ENCODE measurements around the gene HDAC11. TPM values are rescaled to one million over a fixed set of nuclear protein-coding genes. Genes with fewer than 3 reads are reported as not detected.

HDAC11 gene
- total RNA-seq, 1 donor from 2014 or later = 11.9 TPM

- no peaks in the 10 kb centered on the region for H3K27me3 Mint-ChIP-seq (ENCODE audit: unreplicated experiment)
- peaks cover 13% of the 10 kb centered on the region for H3K36me3 Mint-ChIP-seq (ENCODE audit: unreplicated experiment)
- no peaks in the 10 kb centered on the region for H3K9me3 Mint-ChIP-seq (ENCODE audit: unreplicated experiment)
- no peak for TF ChIP-seq CTCF (IDR thresholded peaks at IDR 0.05)
- peaks cover 13% of the 10 kb centered on the region for H3K4me1 Mint-ChIP-seq (ENCODE audit: unreplicated experiment)
- H3K27ac Mint-ChIP-seq (ENCODE audit: unreplicated experiment) = no peak overlapping the region
- no peak for DNase-seq (ENCODE audit: extremely low spot score, unreplicated experiment)
- H3K4me3 Mint-ChIP-seq (ENCODE audit: unreplicated experiment) = no peak overlapping the region
Measured at GRCh38 chr3:13492048-13492447, 11.9 kb downstream of the HDAC11 start.

GRCh38 chr3:13492976-13493866 is 13.1 kb downstream of the HDAC11 start:
- Mint-ChIP-seq H3K36me3 (ENCODE audit: unreplicated experiment) (peaks cover 13% of the 10 kb centered on the region), H3K27me3 (ENCODE audit: unreplicated experiment) (no peaks in the 10 kb centered on the region), H3K4me3 (ENCODE audit: unreplicated experiment) (no peak overlapping the region), H3K9me3 (ENCODE audit: unreplicated experiment) (no peaks in the 10 kb centered on the region), H3K4me1 (ENCODE audit: unreplicated experiment) (peaks cover 24% of the 10 kb centered on the region), H3K27ac (ENCODE audit: unreplicated experiment) (no peak overlapping the region)
- no peak for DNase-seq (ENCODE audit: extremely low spot score, unreplicated experiment)
- no peak for TF ChIP-seq CTCF (IDR thresholded peaks at IDR 0.05)

GRCh38 chr3:13493867-13494441 is 13.8 kb downstream of the HDAC11 start:
- no peaks in the 10 kb centered on the region for H3K27me3 Mint-ChIP-seq (ENCODE audit: unreplicated experiment)
- DNase-seq (ENCODE audit: extremely low spot score, unreplicated experiment) = no peak
- no peak for TF ChIP-seq CTCF (IDR thresholded peaks at IDR 0.05)
- no peak overlapping the region for H3K27ac Mint-ChIP-seq (ENCODE audit: unreplicated experiment)
- no peaks in the 10 kb centered on the region for H3K9me3 Mint-ChIP-seq (ENCODE audit: unreplicated experiment)
- peaks cover 25% of the 10 kb centered on the region for H3K4me1 Mint-ChIP-seq (ENCODE audit: unreplicated experiment)
- no peak overlapping the region for H3K4me3 Mint-ChIP-seq (ENCODE audit: unreplicated experiment)
- H3K36me3 Mint-ChIP-seq (ENCODE audit: unreplicated experiment) = peaks cover 13% of the 10 kb centered on the region

GRCh38 chr3:13494463-13495350 is 14.6 kb downstream of the HDAC11 start:
- TF ChIP-seq CTCF (IDR thresholded peaks at IDR 0.05) = peak; percentile 62
- DNase-seq (ENCODE audit: extremely low spot score, unreplicated experiment) = no peak
- Mint-ChIP-seq H3K36me3 (ENCODE audit: unreplicated experiment) (peaks cover 9% of the 10 kb centered on the region), H3K9me3 (ENCODE audit: unreplicated experiment) (no peaks in the 10 kb centered on the region), H3K4me3 (ENCODE audit: unreplicated experiment) (no peak overlapping the region), H3K4me1 (ENCODE audit: unreplicated experiment) (peaks cover 25% of the 10 kb centered on the region), H3K27ac (ENCODE audit: unreplicated experiment) (no peak overlapping the region), H3K27me3 (ENCODE audit: unreplicated experiment) (no peaks in the 10 kb centered on the region)
